ENCODE measurements around the gene CHN2. TPM values are rescaled to one million over a fixed set of nuclear protein-coding genes. Genes with fewer than 3 reads are reported as not detected.

CHN2 gene
- total RNA-seq, 1 donor from 2014 or later: 6.6 TPM

GRCh38 chr7:29290829-29291228, 96.3 kb downstream of the CHN2 start:
- Mint-ChIP-seq H3K9me3 (no peaks in the 10 kb centered on the region), H3K27ac (no peak overlapping the region)

GRCh38 chr7:29291723-29292618, 97.4 kb downstream of the CHN2 start:
- peaks cover 39% of the 10 kb centered on the region for H3K27me3 ChIP-seq
- H3K9me3 ChIP-seq (ENCODE audit: low read depth): no peaks in the 10 kb centered on the region
- peaks cover 7% of the 10 kb centered on the region for H4K20me1 ChIP-seq (ENCODE audit: low read depth)
- H3K4me3 ChIP-seq: no peak overlapping the region
- H3F3A ChIP-seq (ENCODE audit: low read depth): peaks cover 21% of the 10 kb centered on the region
- TF ChIP-seq EZH2phosphoT487 (IDR thresholded peaks at IDR 0.05) (no peak), EZH2 (IDR thresholded peaks at IDR 0.05) (no peak), CTCF (IDR thresholded peaks at IDR 0.05) (no peak)
- H3K9ac ChIP-seq: no peak overlapping the region
- Mint-ChIP-seq H3K27ac (no peak overlapping the region), H3K27me3 (ENCODE audit: insufficient read depth, low read depth) (no peaks in the 10 kb centered on the region), H3K4me3 (no peak overlapping the region), H3K9me3 (no peaks in the 10 kb centered on the region), H3K4me1 (peaks cover 13% of the 10 kb centered on the region), H3K36me3 (no peaks in the 10 kb centered on the region)
- no peaks in the 10 kb centered on the region for H3K79me2 ChIP-seq (ENCODE audit: low read depth)
- no peak for DNase-seq (ENCODE audit: low spot score)
- no peak overlapping the region for H3K27ac ChIP-seq
- H3K4me2 ChIP-seq: no peak overlapping the region
- H3K4me1 ChIP-seq: peaks cover 30% of the 10 kb centered on the region
- H2AFZ ChIP-seq (replicated peaks): no peak overlapping the region
- H3K36me3 ChIP-seq: no peaks in the 10 kb centered on the region

More at GRCh38 chr7:29290829-29291228, 96.3 kb downstream of the CHN2 start:
- Histone ChIP-seq H3K4me1 (peaks cover 30% of the 10 kb centered on the region), H4K20me1 (ENCODE audit: low read depth) (peaks cover 7% of the 10 kb centered on the region), H3K4me3 (no peak overlapping the region), H3K4me2 (no peak overlapping the region), H3K36me3 (no peaks in the 10 kb centered on the region), H3K9me3 (ENCODE audit: low read depth) (no peaks in the 10 kb centered on the region), H3F3A (ENCODE audit: low read depth) (peaks cover 21% of the 10 kb centered on the region), H3K79me2 (ENCODE audit: low read depth) (no peaks in the 10 kb centered on the region), H3K27ac (no peak overlapping the region), H3K27me3 (peaks cover 50% of the 10 kb centered on the region), H2AFZ (replicated peaks) (no peak overlapping the region), H3K9ac (no peak overlapping the region)
- TF ChIP-seq CTCF (IDR thresholded peaks at IDR 0.05): no peak
- no peak for TF ChIP-seq EZH2phosphoT487 (IDR thresholded peaks at IDR 0.05)
- no peak for TF ChIP-seq EZH2 (IDR thresholded peaks at IDR 0.05)
- Mint-ChIP-seq H3K4me3 (no peak overlapping the region), H3K27me3 (ENCODE audit: insufficient read depth, low read depth) (no peaks in the 10 kb centered on the region), H3K36me3 (no peaks in the 10 kb centered on the region), H3K4me1 (peaks cover 13% of the 10 kb centered on the region)
- no peak for DNase-seq (ENCODE audit: low spot score)

DNA sequence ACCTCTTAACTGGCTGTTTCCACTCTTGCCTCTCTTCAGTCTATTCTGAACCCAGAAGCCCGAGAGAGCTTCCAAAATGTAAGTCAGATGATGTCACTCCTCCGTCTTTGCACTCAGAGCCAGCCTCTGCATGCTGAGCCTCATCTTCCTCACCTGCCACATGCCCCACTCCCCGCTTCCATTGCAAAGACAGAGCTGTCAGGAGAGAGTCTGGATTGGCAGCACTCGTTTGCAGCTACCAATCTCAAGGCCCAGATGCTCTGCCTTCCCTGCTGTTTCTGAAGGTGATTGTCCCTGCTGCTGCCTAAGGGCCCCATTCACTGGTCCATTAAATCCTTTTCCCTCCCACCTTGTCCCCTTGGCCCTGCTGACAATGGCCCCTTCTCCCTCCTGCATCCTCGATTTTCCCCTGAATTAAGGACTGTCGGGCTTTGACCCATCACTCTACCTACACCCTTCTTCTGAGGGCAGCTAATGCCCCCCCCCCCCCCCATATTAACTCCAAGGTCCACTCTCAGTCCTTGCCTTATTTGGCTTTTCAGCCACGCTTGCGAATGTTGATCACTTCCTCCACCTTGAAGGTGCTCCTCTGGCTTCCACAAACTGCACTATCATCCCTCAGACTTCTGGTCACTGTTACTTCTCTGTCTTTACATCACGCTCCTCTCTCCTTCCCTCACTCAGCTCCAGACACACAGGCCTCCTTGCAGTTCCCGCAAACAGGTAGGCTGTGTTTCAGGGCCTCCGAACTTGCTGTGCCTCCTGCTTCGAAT, 98.5 kb downstream of the CHN2 start:
- no peak for TF ChIP-seq CTCF (IDR thresholded peaks at IDR 0.05)
- no peak for TF ChIP-seq EZH2 (IDR thresholded peaks at IDR 0.05)
- no peak for TF ChIP-seq EZH2phosphoT487 (IDR thresholded peaks at IDR 0.05)
- Mint-ChIP-seq H3K4me3 (no peak overlapping the region), H3K4me1 (peaks cover 13% of the 10 kb centered on the region), H3K27ac (no peak overlapping the region), H3K9me3 (no peaks in the 10 kb centered on the region), H3K36me3 (no peaks in the 10 kb centered on the region), H3K27me3 (ENCODE audit: insufficient read depth, low read depth) (no peaks in the 10 kb centered on the region)
- Histone ChIP-seq H3K4me2 (no peak overlapping the region), H3K9me3 (ENCODE audit: low read depth) (no peaks in the 10 kb centered on the region), H3K27ac (no peak overlapping the region), H3K79me2 (ENCODE audit: low read depth) (no peaks in the 10 kb centered on the region), H2AFZ (replicated peaks) (no peak overlapping the region), H3K4me1 (peaks cover 34% of the 10 kb centered on the region), H3K4me3 (no peak overlapping the region), H3K27me3 (peaks cover 28% of the 10 kb centered on the region), H3K36me3 (no peaks in the 10 kb centered on the region), H3K9ac (no peak overlapping the region), H3F3A (ENCODE audit: low read depth) (peaks cover 20% of the 10 kb centered on the region), H4K20me1 (ENCODE audit: low read depth) (peaks cover 7% of the 10 kb centered on the region)
- no peak for DNase-seq (ENCODE audit: low spot score)
